ENCODE measurements around the gene BABAM2. TPM values are rescaled to one million over a fixed set of nuclear protein-coding genes. Genes with fewer than 3 reads are reported as not detected.

Gene BABAM2
- total and polyA plus RNA-seq, 2 experiments from 2014 or later, result 17.8 to 21.5 TPM

- H3K27ac ChIP-seq (ENCODE audit: low read depth), result no peak overlapping the region
- no peaks in the 10 kb centered on the region for H3K27me3 ChIP-seq (ENCODE audit: insufficient read depth)
- H3K9me2 ChIP-seq (ENCODE audit: insufficient read depth), result no peaks in the 10 kb centered on the region
- Mint-ChIP-seq H3K4me3 (no peak overlapping the region), H3K27me3 (ENCODE audit: insufficient read depth, low read depth, poor library complexity) (peaks cover 2% of the 10 kb centered on the region), H3K4me1 (no peaks in the 10 kb centered on the region; the same call in 2 of the 3 replicates), H3K27ac (no peak overlapping the region), H3K9me3 (no peaks in the 10 kb centered on the region), H3K36me3 (ENCODE audit: low read depth) (no peaks in the 10 kb centered on the region)
- no peaks in the 10 kb centered on the region for H3F3A ChIP-seq (replicated peaks; ENCODE audit: low read depth)
- H3K4me2 ChIP-seq, result no peak overlapping the region
- H2AFZ ChIP-seq, result no peak overlapping the region
- no peak for DNase-seq (ENCODE audit: low spot score)
- no peak for ATAC-seq
- H3K79me2 ChIP-seq (replicated peaks; ENCODE audit: insufficient read depth), result no peaks in the 10 kb centered on the region
- no peak for TF ChIP-seq REST (IDR thresholded peaks at IDR 0.05; ENCODE audit: unreplicated experiment)
- TF ChIP-seq CTCF (conservative IDR thresholded peaks at IDR 0.05; ENCODE audit: low read depth in 2 of 2), result no peak
- no peak for TF ChIP-seq JUNB (IDR thresholded peaks at IDR 0.05; ENCODE audit: unreplicated experiment)
- no peak for TF ChIP-seq STAT1 (IDR thresholded peaks at IDR 0.05; ENCODE audit: unreplicated experiment)
- no peak for TF ChIP-seq ZNF331 (CRISPR knock-in tag; IDR thresholded peaks at IDR 0.05; ENCODE audit: low read depth)
- TF ChIP-seq EZH2phosphoT487 (IDR thresholded peaks at IDR 0.05; ENCODE audit: unreplicated experiment), result no peak
- TF ChIP-seq EZH2 (IDR thresholded peaks at IDR 0.05; ENCODE audit: low read depth, unreplicated experiment), result no peak
- TF ChIP-seq CREB1 (CRISPR knock-in tag; IDR thresholded peaks at IDR 0.05; ENCODE audit: low read depth), result no peak
- no peak for TF ChIP-seq POLR2AphosphoS5 (IDR thresholded peaks at IDR 0.05; ENCODE audit: low read depth)
- TF ChIP-seq ZNF462 (CRISPR knock-in tag; IDR thresholded peaks at IDR 0.05), result no peak
- no peak for TF ChIP-seq ZNF114 (CRISPR knock-in tag; IDR thresholded peaks at IDR 0.05)
- no peak for TF ChIP-seq NANOG (IDR thresholded peaks at IDR 0.05; ENCODE audit: borderline replicate concordance)
- TF ChIP-seq ETS1 (IDR thresholded peaks at IDR 0.05), result no peak
- no peaks in the 10 kb centered on the region for H4K20me1 ChIP-seq (replicated peaks; ENCODE audit: insufficient read depth)
- no peaks in the 10 kb centered on the region for H3K4me1 ChIP-seq (ENCODE audit: insufficient read depth)
- no peak overlapping the region for H3K4me3 ChIP-seq
- H3K36me3 ChIP-seq (ENCODE audit: insufficient read depth), result no peaks in the 10 kb centered on the region
Measured at GRCh38 chr2:28354920-28355520, 464.5 kb downstream of the BABAM2 start.
